ENCODE measurements around the gene LRP1.
"Not testable (repeated sequence)": the region's sequence is repeated elsewhere in the genome, so short reads cannot be mapped to it uniquely, and the experiment has no call there.

LRP1 gene

GRCh38 chr12:57112492-57113294 is 15.6 kb upstream of the LRP1 start:
- DNase-seq, result no peak

- no peak for DNase-seq
Observed at GRCh38 chr12:57116580-57117281, 11.6 kb upstream of the LRP1 start.

- no peak for DNase-seq
Observed at GRCh38 chr12:57118711-57119271, 9.5 kb upstream of the LRP1 start.

- DNase-seq, result no peak
Observed at GRCh38 chr12:57119294-57120085, 8.8 kb upstream of the LRP1 start.

- not testable (repeated sequence) for DNase-seq
Observed at GRCh38 chr12:57120718-57121117, 7.6 kb upstream of the LRP1 start.

- no peak for DNase-seq
Observed at GRCh38 chr12:57123813-57124212, 4.5 kb upstream of the LRP1 start.

- DNase-seq, result peak; percentile 68
Observed at GRCh38 chr12:57124261-57124877, 3.9 kb upstream of the LRP1 start.

GRCh38 chr12:57126061-57126460 is 2.2 kb upstream of the LRP1 start:
- no peak for DNase-seq

GRCh38 chr12:57126561-57126960 is 1.7 kb upstream of the LRP1 start:
- DNase-seq, result no peak

- no peak for DNase-seq
Observed at GRCh38 chr12:57127101-57127725, 1.1 kb upstream of the LRP1 start.

- no peak for DNase-seq
Observed at GRCh38 chr12:57128519-57129247, 400 bp downstream of the LRP1 start.

- DNase-seq, result no peak
Observed at GRCh38 chr12:57129321-57129842, 1.1 kb downstream of the LRP1 start.

- no peak for DNase-seq
Observed at GRCh38 chr12:57129889-57130288, 1.6 kb downstream of the LRP1 start.

- no peak for DNase-seq
Observed at GRCh38 chr12:57130941-57131340, 2.7 kb downstream of the LRP1 start.

GRCh38 chr12:57131896-57132744 is 3.8 kb downstream of the LRP1 start:
- DNase-seq, result no peak

- no peak for DNase-seq
Observed at GRCh38 chr12:57133013-57133569, 4.8 kb downstream of the LRP1 start.

GRCh38 chr12:57133916-57134315 is 5.6 kb downstream of the LRP1 start:
- no peak for DNase-seq

- DNase-seq, result no peak
Observed at GRCh38 chr12:57134949-57135348, 6.7 kb downstream of the LRP1 start.

GRCh38 chr12:57135527-57136326 is 7.4 kb downstream of the LRP1 start:
- no peak for DNase-seq

Data from NCI-H2107 (cell line).